GM10266 (cell line): ENCODE data around the gene POU2F1.

ENCODE experiments used
- DNase-seq: peaks from one replicate; pipeline ENCODE4 v3.0.0; 2012; ENCODE audit errors: extremely low spot score
- CTCF ChIP-seq: IDR thresholded peaks from 2 replicates; pipeline ENCODE4 v1.5.1; 2012; ENCODE audit warnings: mild to moderate bottlenecking, low read depth; ENCODE audit not compliant: control insufficient read depth, insufficient read depth; ENCODE audit errors: missing control alignments

The POU2F1 gene

GRCh38 chr1:167196166-167196565 is 24.5 kb upstream of the POU2F1 start:
- TF ChIP-seq CTCF: no peak
- no peak for DNase-seq

GRCh38 chr1:167197236-167197635 is 23.4 kb upstream of the POU2F1 start:
- DNase-seq: no peak
- TF ChIP-seq CTCF: no peak

- DNase-seq: no peak
- TF ChIP-seq CTCF: no peak
Measured at GRCh38 chr1:167197692-167198091, 23.0 kb upstream of the POU2F1 start.

- no peak for DNase-seq
- no peak for TF ChIP-seq CTCF
Measured at GRCh38 chr1:167198518-167199133, 22.1 kb upstream of the POU2F1 start.

- DNase-seq: no peak
- TF ChIP-seq CTCF: no peak
Measured at GRCh38 chr1:167199656-167200055, 21.0 kb upstream of the POU2F1 start.

GRCh38 chr1:167200272-167200671 is 20.4 kb upstream of the POU2F1 start:
- no peak for TF ChIP-seq CTCF
- no peak for DNase-seq

- no peak for DNase-seq
Measured at GRCh38 chr1:167200749-167201148, 19.9 kb upstream of the POU2F1 start.

More at GRCh38 chr1:167200749-167201148, 19.9 kb upstream of the POU2F1 start:
- TF ChIP-seq CTCF: no peak
